Progenitor cell of endocrine pancreas (in vitro differentiated cells): ENCODE measurements around the gene DARS1. TPM values are rescaled to one million over a fixed set of nuclear protein-coding genes. Genes with fewer than 3 reads are reported as not detected.

Source experiments
- DNase-seq: peaks from one replicate; pipeline ENCODE4 v3.0.0; 2021; ENCODE audit warnings: low spot score; ENCODE audit not compliant: unreplicated experiment
- H3K27ac Mint-ChIP-seq: 2 replicates; pipeline ENCODE4 v1.8.0; 2021; ENCODE audit warnings: mild to moderate bottlenecking, moderate library complexity, mixed read lengths
- H3K27me3 Mint-ChIP-seq: 2 replicates; pipeline ENCODE4 v1.8.0; 2021; ENCODE audit warnings: mixed read lengths
- H3K36me3 Mint-ChIP-seq: 2 replicates; pipeline ENCODE4 v1.8.0; 2022; ENCODE audit warnings: mixed read lengths; ENCODE audit not compliant: insufficient read depth
- H3K4me1 Mint-ChIP-seq: 2 replicates; pipeline ENCODE4 v1.8.0; 2021; ENCODE audit warnings: low read depth, mixed read lengths
- H3K4me3 Mint-ChIP-seq: 2 replicates; pipeline ENCODE4 v1.8.0; 2021; ENCODE audit warnings: low read depth, mild to moderate bottlenecking, moderate library complexity, mixed read lengths
- H3K9me3 Mint-ChIP-seq: 2 replicates; pipeline ENCODE4 v1.8.0; 2021; ENCODE audit warnings: low read depth, mixed read lengths
- CTCF ChIP-seq: fragments of 200-600 bp; sonication (generic); IDR thresholded peaks from one replicate; pipeline ENCODE4 v1.5.0; 2021; ENCODE audit warnings: antibody characterized with exemption, mild to moderate bottlenecking; ENCODE audit not compliant: unreplicated experiment
- total RNA-seq: library from RNA; stranded (reverse); gene quantifications from 2 replicates; pipeline ENCODE4 v1.2.1, GENCODE V29; 2021

DARS1 gene
- total RNA-seq, 1 donor from 2014 or later = 69.7 TPM

- H3K9me3 Mint-ChIP-seq = no peaks in the 10 kb centered on the region
- TF ChIP-seq CTCF = no peak
- H3K4me3 Mint-ChIP-seq = no peak overlapping the region
- no peak overlapping the region for H3K27ac Mint-ChIP-seq
- no peaks in the 10 kb centered on the region for H3K27me3 Mint-ChIP-seq
- H3K4me1 Mint-ChIP-seq = peaks cover 3% of the 10 kb centered on the region
- peaks cover 19% of the 10 kb centered on the region for H3K36me3 Mint-ChIP-seq
- DNase-seq = no peak
These were observed 37.3 kb downstream of the DARS1 start for GRCh38 chr2:135948141-135948540.

DNA sequence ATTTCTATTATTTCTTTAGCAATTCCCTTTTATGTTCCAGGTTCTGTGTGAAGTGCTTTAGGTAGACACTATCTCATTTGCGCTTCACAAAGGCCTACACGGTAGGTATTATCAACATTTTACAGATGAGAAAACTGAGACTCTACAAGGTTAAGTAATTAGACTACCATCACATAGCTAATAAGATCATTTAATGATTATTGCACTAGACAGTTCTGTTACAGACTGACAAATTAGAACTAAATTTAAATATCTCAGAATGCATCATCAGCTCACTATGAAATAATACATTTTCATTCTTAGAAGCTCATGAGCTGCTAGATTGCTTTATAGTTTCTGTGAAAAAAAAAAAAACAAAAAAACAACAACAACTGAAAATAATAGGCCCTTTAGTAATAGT lies 37.9 kb downstream of the DARS1 start:
- no peak for TF ChIP-seq CTCF

GRCh38 chr2:135945526-135945925 lies 39.9 kb downstream of the DARS1 start:
- Mint-ChIP-seq H3K27ac (no peak overlapping the region), H3K36me3 (peaks cover 20% of the 10 kb centered on the region), H3K9me3 (peaks cover 7% of the 10 kb centered on the region), H3K27me3 (no peaks in the 10 kb centered on the region), H3K4me1 (peaks cover 3% of the 10 kb centered on the region), H3K4me3 (no peak overlapping the region)
- TF ChIP-seq CTCF = no peak
- DNase-seq = no peak

More for the DNA sequence above, 37.9 kb downstream of the DARS1 start:
- Mint-ChIP-seq H3K4me1 (peaks cover 3% of the 10 kb centered on the region), H3K9me3 (no peaks in the 10 kb centered on the region), H3K4me3 (no peak overlapping the region), H3K27ac (no peak overlapping the region), H3K27me3 (no peaks in the 10 kb centered on the region), H3K36me3 (peaks cover 18% of the 10 kb centered on the region)
- no peak for DNase-seq

DNA sequence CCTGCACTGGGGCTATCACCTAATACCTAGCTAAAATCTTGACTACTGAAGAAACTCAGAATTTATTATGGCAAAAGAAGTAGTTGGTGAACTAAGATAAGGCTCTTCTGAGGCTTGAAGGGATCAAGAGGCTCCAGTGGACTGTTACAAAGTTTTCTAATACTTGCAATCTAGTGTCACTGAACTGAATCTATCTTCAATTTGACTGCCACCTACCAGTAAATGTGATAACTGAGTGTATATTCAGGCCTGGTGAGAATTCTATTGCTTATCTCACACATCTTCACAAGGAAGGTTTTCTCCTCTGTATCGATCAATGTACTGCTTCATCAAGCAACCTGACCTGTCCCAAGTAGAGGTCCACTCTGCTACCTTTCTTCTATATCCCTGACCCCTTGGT lies 40.8 kb downstream of the DARS1 start:
- H3K9me3 Mint-ChIP-seq = peaks cover 9% of the 10 kb centered on the region
- no peak overlapping the region for H3K27ac Mint-ChIP-seq
- peaks cover 24% of the 10 kb centered on the region for H3K36me3 Mint-ChIP-seq
- no peak overlapping the region for H3K4me3 Mint-ChIP-seq
- H3K4me1 Mint-ChIP-seq = peaks cover 3% of the 10 kb centered on the region
- no peaks in the 10 kb centered on the region for H3K27me3 Mint-ChIP-seq
- DNase-seq = no peak
- TF ChIP-seq CTCF = no peak

DNA sequence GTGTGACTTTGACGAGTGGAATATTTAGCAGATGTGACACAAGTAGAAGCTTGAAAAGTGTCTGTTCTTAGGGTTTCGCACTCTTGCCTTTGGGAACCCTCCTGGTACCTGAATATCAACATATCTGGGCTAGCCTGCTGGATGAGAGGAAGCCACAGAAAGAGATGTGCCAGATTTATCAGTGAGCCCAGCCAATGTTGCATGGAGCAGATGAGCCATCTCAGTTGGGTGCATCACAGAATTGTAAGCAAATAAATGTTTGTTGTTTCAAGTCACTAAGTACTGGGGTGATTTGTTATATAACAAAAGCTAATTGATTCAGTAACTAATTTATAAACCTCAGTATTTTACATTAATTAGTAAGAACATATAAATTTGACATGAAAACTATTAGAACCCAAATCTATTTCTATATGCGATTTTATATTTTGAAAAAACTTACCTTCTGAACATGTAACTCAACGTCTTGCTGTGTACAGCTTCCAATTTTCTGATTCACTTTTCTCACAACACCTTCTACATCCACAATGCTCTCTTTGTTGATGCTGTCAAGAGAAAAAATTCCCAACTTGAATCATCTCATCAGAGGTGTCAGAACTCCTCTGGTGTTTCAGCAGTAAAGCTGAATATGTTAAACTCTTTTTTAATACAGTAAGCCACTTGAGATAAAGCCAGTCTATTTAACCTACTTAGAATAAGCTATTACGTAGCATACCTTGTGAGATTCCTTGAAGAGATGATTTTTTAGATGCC lies 42.3 kb downstream of the DARS1 start:
- Mint-ChIP-seq H3K4me1 (peaks cover 3% of the 10 kb centered on the region), H3K4me3 (no peak overlapping the region), H3K9me3 (peaks cover 10% of the 10 kb centered on the region), H3K27ac (no peak overlapping the region), H3K27me3 (no peaks in the 10 kb centered on the region), H3K36me3 (peaks cover 37% of the 10 kb centered on the region)
- DNase-seq = no peak
- no peak for TF ChIP-seq CTCF
